Body of pancreas (tissue), 4 donors: ENCODE results near the gene MRPS11. TPM values are rescaled to one million over a fixed set of nuclear protein-coding genes. Genes with fewer than 3 reads are reported as not detected.
"Not testable (repeated sequence)": the region's sequence is repeated elsewhere in the genome, so short reads cannot be mapped to it uniquely, and the experiment has no call there.

Experiments used
- ATAC-seq: fragments of 150-250 bp; one replicate; pipeline ENCODE4 v1.9.1; 2016
- DNase-seq, 4 donors: peaks; one replicate each; pipeline ENCODE4 v3.0.0-alpha.2; 2019
- H3K27ac ChIP-seq, 4 donors: fragments of 200-600 bp; sonication (generic); 1 replicate in 3 of 4; 2 replicates in 1 of 4; pipeline versions ENCODE4 v1.5.1 to v1.6.1; 2016 to 2019; ENCODE audit warnings: mild to moderate bottlenecking in 1 of 4, mixed read lengths in 1 of 4, moderate library complexity in 1 of 4
- H3K27me3 ChIP-seq, 2 donors: fragments of 200-600 bp; sonication (generic); one replicate each; pipeline ENCODE4 v1.6.0; 2016; ENCODE audit warnings: mild to moderate bottlenecking in 1 of 2
- H3K36me3 ChIP-seq, 2 donors: fragments of 200-600 bp; sonication (generic); replicated peaks in 1 of 2; 2 replicates each; pipeline ENCODE4 v1.5.1; 2016; ENCODE audit warnings: low read depth in 2 of 2; ENCODE audit not compliant: insufficient read depth in 1 of 2
- H3K4me1 ChIP-seq: fragments of 200-600 bp; sonication (generic); one replicate; pipeline ENCODE4 v1.6.0; 2016
- H3K4me3 ChIP-seq, 2 donors: fragments of 200-600 bp; sonication (generic); 1 replicate in 1 of 2; 2 replicates in 1 of 2; pipeline ENCODE4 v1.5.1; 2016 to 2019
- H3K9me3 ChIP-seq, 3 donors: fragments of 200-600 bp; sonication (generic); 1 replicate in 2 of 3; 2 replicates in 1 of 3; pipeline ENCODE4 v1.5.1; 2016
- CTCF ChIP-seq, 7 experiments: fragments of 450-650 bp in 4 of 7; fragments of 200-600 bp in 3 of 7; sonication (generic) in 3 of 7; IDR thresholded peaks; one replicate each; pipeline ENCODE4 v1.5.1; 2016 to 2019; ENCODE audit warnings: antibody characterized with exemption in 7 of 7
- POLR2A ChIP-seq, 3 donors: fragments of 450-650 bp; IDR thresholded peaks; one replicate each; pipeline ENCODE4 v1.6.1; 2016; ENCODE audit warnings: antibody characterized with exemption in 3 of 3, mild to moderate bottlenecking in 2 of 3
- WGBS, 2 donors: methylation state at CpG; one replicate each; pipeline ENCODE4 v1.1.5; 2017; 5-methylcytosine and 5-hydroxymethylcytosine counted together
- intact Hi-C: fragments of 100-400 bp; cut with DNase I; formaldehyde crosslinking; loops from one replicate; pipeline ENCODE4 v1.15.1; 2023
- total RNA-seq, 2 donors: library from RNA; depleted of rRNA; stranded (reverse); fragments of >200 nt; gene quantifications; one replicate each; pipeline ENCODE4 v1.1.0, GENCODE V29; 2016

MRPS11 gene
- total RNA-seq, 2 donors from 2014 or later: 16.2 to 35.5 TPM

GRCh38 chr15:88512601-88513000 lies 45.1 kb downstream of the MRPS11 start:
- 92 to 95% methylated on average over 5 of the region's 5 CpGs for WGBS, 2 donors
- intact Hi-C loops: no loop called here
- Histone ChIP-seq H3K9me3 (no peaks in the 10 kb centered on the region), H3K27ac (no peak overlapping the region), H3K36me3 (no peaks in the 10 kb centered on the region), H3K4me3 (no peak overlapping the region), H3K27me3 (no peaks in the 10 kb centered on the region), H3K4me1 (no peaks in the 10 kb centered on the region)
- DNase-seq (no peak), ATAC-seq (no peak)
- no peak for TF ChIP-seq CTCF (IDR thresholded peaks at IDR 0.05)
- no peak for TF ChIP-seq POLR2A (IDR thresholded peaks at IDR 0.05)

- ATAC-seq (no peak), DNase-seq (no peak)
- intact Hi-C loops: no loop called here
- no peak for TF ChIP-seq CTCF (IDR thresholded peaks at IDR 0.05)
- no peak for TF ChIP-seq POLR2A (IDR thresholded peaks at IDR 0.05)
- no peaks in the 10 kb centered on the region for H3K4me1 ChIP-seq
- no peak overlapping the region for H3K27ac ChIP-seq
- 85 to 88% methylated on average over 5 of the region's 5 CpGs for WGBS, 2 donors
- no peaks in the 10 kb centered on the region for H3K9me3 ChIP-seq
- no peak overlapping the region for H3K4me3 ChIP-seq
- H3K36me3 ChIP-seq: no peaks in the 10 kb centered on the region
- H3K27me3 ChIP-seq: no peaks in the 10 kb centered on the region
Measured at GRCh38 chr15:88513195-88513594, 45.7 kb downstream of the MRPS11 start.

- no peak for DNase-seq
- no peaks in the 10 kb centered on the region for H3K4me1 ChIP-seq
- 87 to 93% methylated on average over 3 of the region's 3 CpGs for WGBS, 2 donors
- H3K27me3 ChIP-seq: no peaks in the 10 kb centered on the region
- no peaks in the 10 kb centered on the region for H3K36me3 ChIP-seq
- intact Hi-C loops: no loop called here
- no peaks in the 10 kb centered on the region for H3K9me3 ChIP-seq
- no peak overlapping the region for H3K4me3 ChIP-seq
- H3K27ac ChIP-seq: no peak overlapping the region
- TF ChIP-seq CTCF (IDR thresholded peaks at IDR 0.05) (no peak), POLR2A (IDR thresholded peaks at IDR 0.05) (no peak)
- no peak for ATAC-seq
Measured at GRCh38 chr15:88518903-88519302, 51.4 kb downstream of the MRPS11 start.

GRCh38 chr15:88524094-88524493 lies 56.6 kb downstream of the MRPS11 start:
- H3K27ac ChIP-seq, H3K4me1 ChIP-seq, DNase-seq, H3K36me3 ChIP-seq, H3K9me3 ChIP-seq, intact Hi-C loops, ATAC-seq, H3K27me3 ChIP-seq, H3K4me3 ChIP-seq: not testable (repeated sequence)
- WGBS, 2 donors: 99% methylated on average over 20 of the region's 23 CpGs; no CpG with 5 or more reads in 1 of the 2 donors

DNA sequence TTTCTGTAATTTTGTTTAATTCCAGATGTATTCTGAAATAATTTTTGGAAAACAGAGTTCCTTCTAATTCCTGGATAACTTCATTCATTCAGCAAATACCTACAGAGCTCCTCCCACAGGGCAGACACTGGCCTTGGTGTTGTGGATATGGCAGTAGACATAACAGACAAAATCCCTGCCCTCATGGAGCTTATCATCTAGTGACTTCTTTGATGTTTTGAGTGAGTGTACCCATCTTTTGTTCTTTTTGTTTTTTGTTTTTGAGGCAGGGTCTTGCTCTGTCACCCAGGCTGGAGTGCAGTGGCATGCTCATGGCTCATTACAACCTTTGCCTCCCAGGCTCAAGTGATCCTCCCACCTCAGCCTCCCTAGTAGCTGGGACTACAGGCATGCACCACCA lies 57.9 kb downstream of the MRPS11 start:
- peaks cover 0 to 9% of the 10 kb centered on the region in 2 donors for H3K36me3 ChIP-seq
- no peak overlapping the region for H3K4me3 ChIP-seq
- intact Hi-C loops: no loop called here
- no peak overlapping the region for H3K27ac ChIP-seq
- no peak for TF ChIP-seq POLR2A (IDR thresholded peaks at IDR 0.05)
- no peak for TF ChIP-seq CTCF (IDR thresholded peaks at IDR 0.05)
- H3K4me1 ChIP-seq: no peaks in the 10 kb centered on the region
- no peaks in the 10 kb centered on the region for H3K9me3 ChIP-seq
- H3K27me3 ChIP-seq: no peaks in the 10 kb centered on the region
- ATAC-seq: no peak
- no peak for DNase-seq
